DMS53 treated with DMSO at 0.1 percent for 48 hours (cell line): ENCODE results near the gene MMP2.

Experiments used
- DNase-seq: peaks from one replicate; lab custom pipeline; 2025; ENCODE audit not compliant: unreplicated experiment; lab: John Stamatoyannopoulos, UW

MMP2 gene

GRCh38 chr16:55510185-55510805 is 31.3 kb downstream of the MMP2 start:
- no peak for DNase-seq

GRCh38 chr16:55512941-55513340 is 33.9 kb downstream of the MMP2 start:
- DNase-seq, result no peak

GRCh38 chr16:55513616-55514015 is 34.6 kb downstream of the MMP2 start:
- no peak for DNase-seq

DNA sequence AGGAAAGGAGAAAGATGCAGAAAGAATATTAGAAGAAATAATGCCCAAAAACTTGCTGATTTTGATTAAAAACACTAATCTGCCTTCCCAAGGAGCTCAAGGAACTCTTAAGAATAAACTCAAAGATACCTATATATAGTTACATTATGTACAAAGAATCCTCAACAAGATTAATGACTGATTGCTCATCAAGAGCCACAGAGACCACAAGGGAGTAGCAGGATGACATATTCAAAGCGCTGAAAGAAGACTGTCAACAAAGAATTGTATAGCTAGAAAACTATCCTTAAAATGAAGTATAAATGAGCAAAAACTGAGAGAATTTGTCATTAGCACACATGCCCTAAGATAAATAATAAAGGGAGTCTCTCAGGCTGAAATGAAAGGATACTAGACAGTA is 36.1 kb downstream of the MMP2 start:
- no peak for DNase-seq

- no peak for DNase-seq
Measured at GRCh38 chr16:55521792-55522191, 42.8 kb downstream of the MMP2 start.

- no peak for DNase-seq
Measured at GRCh38 chr16:55526441-55526840, 47.4 kb downstream of the MMP2 start.

DNA sequence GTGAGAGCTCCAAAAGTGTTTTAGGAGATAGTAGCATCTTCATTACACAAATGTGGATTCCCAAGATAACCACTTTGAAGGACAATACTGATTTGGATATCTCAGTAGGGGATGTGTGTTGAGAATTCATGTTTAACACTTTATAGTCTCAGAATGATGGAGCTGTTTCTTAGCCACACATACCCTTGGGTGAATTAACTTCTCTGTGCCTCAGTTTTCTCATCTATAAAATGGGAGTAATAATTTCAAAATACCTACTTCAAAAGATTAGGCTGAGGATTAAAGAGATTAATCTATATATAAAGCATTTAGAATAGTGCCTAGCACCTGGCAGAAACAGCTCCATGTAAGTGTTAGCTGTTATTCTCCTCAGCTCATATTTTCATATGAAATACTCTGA is 48.9 kb downstream of the MMP2 start:
- DNase-seq, result no peak

DNA sequence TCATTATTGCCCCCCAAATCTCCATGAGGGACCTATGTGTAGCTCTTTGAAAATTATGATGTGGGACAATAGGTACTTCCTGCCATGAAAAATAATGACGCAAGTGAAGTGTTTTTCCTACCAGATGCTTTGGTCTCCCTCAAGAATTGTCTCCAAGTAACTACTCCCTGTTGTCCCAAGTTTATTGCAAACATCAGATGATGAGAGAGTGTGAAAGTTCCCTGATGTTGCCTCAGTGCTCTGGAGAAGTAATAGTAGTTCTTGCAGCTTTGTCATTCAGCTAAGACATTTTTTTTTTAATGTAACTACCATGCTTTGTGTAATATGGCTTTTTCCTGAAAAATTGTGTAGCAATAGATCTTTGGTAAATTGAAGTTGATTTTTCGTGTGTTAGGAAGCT is 50.0 kb downstream of the MMP2 start:
- no peak for DNase-seq

GRCh38 chr16:55530316-55530856 is 51.4 kb downstream of the MMP2 start:
- no peak for DNase-seq

DNA sequence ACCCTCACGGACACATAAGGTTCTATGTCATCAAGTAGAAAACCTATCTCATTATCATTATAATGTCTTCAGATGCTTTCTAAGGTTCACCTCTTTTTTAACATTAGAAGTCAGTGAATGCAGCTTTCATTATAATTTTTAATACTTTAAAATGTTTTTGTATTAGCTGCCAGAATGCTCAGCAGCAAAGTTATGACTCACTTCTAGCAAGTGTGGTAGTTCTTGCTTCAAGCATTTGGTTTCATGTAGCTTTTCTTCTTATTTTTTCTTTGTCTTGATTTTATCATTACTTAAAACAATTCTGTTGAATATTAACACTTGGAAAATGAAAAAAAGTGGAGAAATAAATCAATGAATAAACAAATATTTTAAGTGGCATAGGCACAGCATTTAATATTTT is 53.2 kb downstream of the MMP2 start:
- no peak for DNase-seq

DNA sequence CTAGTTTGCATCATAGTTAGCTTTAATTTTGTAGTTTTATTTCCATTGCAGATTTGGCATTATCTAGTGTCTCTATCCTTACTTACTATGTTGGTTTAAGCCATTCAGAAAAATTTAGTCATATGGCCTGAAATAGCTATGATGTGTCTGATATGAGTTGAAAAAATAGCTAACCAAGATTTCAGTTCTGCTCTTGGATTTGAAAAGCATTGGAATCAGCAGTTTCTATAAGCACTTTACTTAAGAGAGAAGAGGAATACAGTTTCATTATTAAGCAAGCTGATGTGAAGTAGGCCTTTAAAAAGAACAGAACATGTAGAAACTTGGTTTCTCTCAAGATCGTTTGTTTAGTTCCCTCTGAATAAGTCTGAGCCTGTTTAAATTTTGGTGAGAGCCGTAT is 55.8 kb downstream of the MMP2 start:
- DNase-seq, result no peak

DNA sequence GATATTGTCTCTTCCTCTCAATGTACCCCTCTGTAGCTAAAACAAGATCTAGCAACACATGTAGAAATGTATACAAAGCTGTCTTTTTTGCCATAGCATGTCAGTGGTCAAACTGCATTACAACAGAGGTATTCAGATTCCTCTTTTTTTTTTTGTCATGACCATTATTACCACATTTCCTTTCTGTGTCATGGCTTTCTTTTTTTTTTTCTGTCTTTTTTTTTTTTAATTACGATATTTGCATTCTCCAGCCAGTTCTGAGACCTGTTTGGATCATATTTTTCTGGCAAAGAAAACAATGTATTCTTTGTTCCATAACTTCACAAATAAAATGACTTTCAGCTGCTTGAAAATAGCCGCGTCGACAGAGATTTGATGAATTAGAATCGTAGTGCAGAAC is 60.1 kb downstream of the MMP2 start:
- DNase-seq, result no peak

DNA sequence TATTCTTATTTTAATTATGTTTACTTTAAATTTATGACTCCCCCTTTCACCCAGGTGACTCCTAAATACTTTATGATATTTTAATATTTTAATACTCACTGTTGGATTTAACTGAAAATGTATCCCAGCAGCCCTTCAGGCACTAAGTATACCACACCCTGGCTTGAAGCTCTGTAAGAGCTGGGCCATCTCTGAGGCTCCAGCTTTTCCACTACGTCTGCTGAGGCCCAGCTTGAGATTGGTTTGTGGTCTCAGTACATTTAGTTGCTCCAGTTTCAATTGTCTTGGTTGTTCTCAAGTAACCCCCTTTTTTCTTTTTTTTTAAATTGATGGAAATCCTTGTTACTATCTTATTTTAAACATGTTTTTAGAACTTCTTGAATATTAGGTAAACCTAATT is 60.5 kb downstream of the MMP2 start:
- no peak for DNase-seq

- no peak for DNase-seq
Measured at GRCh38 chr16:55540221-55540620, 61.2 kb downstream of the MMP2 start.

GRCh38 chr16:55542459-55543082 is 63.6 kb downstream of the MMP2 start:
- DNase-seq, result no peak

DNA sequence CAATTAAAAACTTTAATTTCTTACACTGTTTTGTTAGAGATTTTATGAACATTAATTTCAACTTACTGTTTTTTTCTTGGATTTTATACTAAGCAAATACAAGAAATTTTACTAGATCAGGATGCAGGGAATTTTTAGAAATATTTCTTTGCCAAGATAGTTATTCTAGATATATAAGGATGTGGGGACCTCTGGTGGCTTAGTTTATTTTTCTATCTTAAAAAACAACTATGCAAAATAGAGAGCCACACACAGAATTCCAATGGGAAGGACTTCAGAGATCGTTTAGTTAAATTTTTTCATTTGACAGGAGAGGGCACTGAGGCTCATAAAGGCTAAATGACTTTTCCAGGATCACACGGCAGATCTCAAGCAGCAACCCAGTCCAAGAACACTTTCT is 64.5 kb downstream of the MMP2 start:
- no peak for DNase-seq

- no peak for DNase-seq
Measured at GRCh38 chr16:55552621-55553020, 73.6 kb downstream of the MMP2 start.

DNA sequence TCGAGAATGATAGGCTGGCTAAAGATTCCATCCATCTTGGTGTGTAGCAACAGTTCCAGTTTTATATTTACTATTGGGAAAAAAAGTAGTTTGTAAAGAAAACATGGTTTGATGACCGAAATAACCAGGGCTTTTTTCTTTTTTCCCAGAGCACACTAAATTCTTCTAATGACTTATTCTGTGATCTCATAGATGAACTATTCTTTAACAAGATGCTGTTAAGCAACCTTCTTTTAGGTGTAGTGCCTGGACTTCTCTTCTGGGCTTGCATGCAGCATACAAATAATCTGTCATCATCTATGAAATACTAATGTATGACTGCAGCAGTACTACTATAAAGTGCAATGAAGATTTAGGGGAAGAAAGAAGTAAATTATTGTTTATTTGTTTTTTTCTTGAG is 76.4 kb downstream of the MMP2 start:
- DNase-seq, result no peak
